H1 (cell line): ENCODE data around the gene SNRPB. TPM values are rescaled to one million over a fixed set of nuclear protein-coding genes. Genes with fewer than 3 reads are reported as not detected.

Experiments used
- CTCF ChIA-PET: fragments of 300-600 bp; sonication (Branson Sonifier 250); formaldehyde crosslinking; loops from one replicate; lab custom pipeline; 2021; ENCODE audit not compliant: partially characterized antibody; lab: Charles Lee
- POLR2A ChIA-PET: fragments of 300-600 bp; sonication (Branson Sonifier 250); formaldehyde crosslinking; loops from one replicate; lab custom pipeline; 2021; ENCODE audit warnings: inconsistent platforms; ENCODE audit not compliant: partially characterized antibody; lab: Charles Lee
- DNase-seq, 2 experiments: peaks; one replicate each; pipeline versions ENCODE4 v3.0.0 to v3.0.0-alpha.2; 2010 to 2022; ENCODE audit warnings: low spot score in 2 of 2, low read depth in 1 of 2, mixed read lengths in 1 of 2
- FAIRE-seq: peaks from 2 replicates; lab custom pipeline; 2011; peaks lifted over from hg19 to GRCh38; lab: Jason Lieb, UNC
- H2AFZ ChIP-seq: 2 replicates; pipeline ENCODE4 v1.8.1; 2012; ENCODE audit warnings: low read length, inconsistent platforms
- H2AK5ac ChIP-seq: 2 replicates; pipeline ENCODE4 v1.6.1; 2013; ENCODE audit warnings: low read depth, low read length
- H2BK120ac ChIP-seq: replicated peaks from 2 replicates; pipeline ENCODE3; 2013; ENCODE audit warnings: low read depth, low read length, inconsistent platforms
- H2BK12ac ChIP-seq: 2 replicates; pipeline ENCODE4 v1.6.1; 2013; ENCODE audit warnings: low read depth, low read length
- H2BK15ac ChIP-seq: 2 replicates; pipeline ENCODE4 v1.6.1; 2013; ENCODE audit warnings: low read length
- H2BK20ac ChIP-seq: 2 replicates; pipeline ENCODE4 v1.6.1; 2013; ENCODE audit warnings: low read length
- H2BK5ac ChIP-seq: 2 replicates; pipeline ENCODE4 v1.6.1; 2013; ENCODE audit warnings: low read depth, low read length
- H3K14ac ChIP-seq: 2 replicates; pipeline ENCODE4 v1.6.1; 2013; ENCODE audit warnings: inconsistent platforms; ENCODE audit not compliant: insufficient read length
- H3K18ac ChIP-seq: 2 replicates; pipeline ENCODE4 v1.6.1; 2013; ENCODE audit warnings: low read length; ENCODE audit errors: extremely low read depth
- H3K23ac ChIP-seq: 2 replicates; pipeline ENCODE4 v1.6.1; 2013; ENCODE audit warnings: inconsistent platforms; ENCODE audit not compliant: insufficient read length
- H3K23me2 ChIP-seq: 2 replicates; pipeline ENCODE4 v1.6.1; 2013; ENCODE audit warnings: low read depth, low read length
- H3K27ac ChIP-seq: 2 replicates; pipeline ENCODE4 v1.6.1; 2011; ENCODE audit warnings: low read depth, low read length, inconsistent platforms
- H3K27me3 ChIP-seq, 4 experiments: replicated peaks in 1 of 4; 1 replicate in 1 of 4; 2 replicates in 3 of 4; pipeline versions ENCODE4 v1.6.1 to v1.8.1; 2011 to 2013; ENCODE audit warnings: low read length in 3 of 4, mild to moderate bottlenecking in 3 of 4, inconsistent platforms in 2 of 4, mixed read lengths in 2 of 4, moderate library complexity in 1 of 4; ENCODE audit not compliant: control insufficient read depth in 3 of 4, insufficient read depth in 3 of 4; ENCODE audit errors: extremely low read depth in 1 of 4
- H3K36me3 ChIP-seq, 4 experiments: 2 replicates each; pipeline versions ENCODE4 v1.6.1 to v1.8.1; 2011 to 2013; ENCODE audit warnings: mild to moderate bottlenecking in 4 of 4, low read length in 3 of 4, moderate library complexity in 2 of 4, control low read depth in 1 of 4, inconsistent platforms in 1 of 4; ENCODE audit not compliant: insufficient read depth in 4 of 4, control insufficient read depth in 2 of 4
- H3K4ac ChIP-seq: replicated peaks from 2 replicates; pipeline ENCODE3; 2013; ENCODE audit warnings: low read length, low read depth, mixed read lengths, inconsistent platforms; ENCODE audit not compliant: insufficient read length
- H3K4me1 ChIP-seq, 4 experiments: replicated peaks in 1 of 4; 1 replicate in 1 of 4; 2 replicates in 3 of 4; pipeline versions ENCODE4 v1.6.1 to v1.8.1; 2011 to 2013; ENCODE audit warnings: low read length in 3 of 4, inconsistent platforms in 2 of 4, mixed read lengths in 1 of 4; ENCODE audit not compliant: insufficient read depth in 4 of 4, control insufficient read depth in 3 of 4
- H3K4me2 ChIP-seq, 2 experiments: 2 replicates each; pipeline versions ENCODE4 v1.6.1 to v1.8.1; 2011 to 2013; ENCODE audit warnings: low read depth in 2 of 2, low read length in 2 of 2, control low read depth in 1 of 2, inconsistent platforms in 1 of 2, mild to moderate bottlenecking in 1 of 2; ENCODE audit not compliant: insufficient read depth in 1 of 2
- H3K4me3 ChIP-seq, 4 experiments: fragments of 200-600, 300-600 bp in 1 of 4; sonication (generic), shearing (Covaris generic), sonication (Bioruptor Twin) in 1 of 4; 2 replicates each; pipeline versions ENCODE4 v1.5.1 to v1.8.1; 2011 to 2016; ENCODE audit warnings: low read length in 4 of 4, low read depth in 3 of 4, control low read depth in 2 of 4, inconsistent platforms in 2 of 4, mild to moderate bottlenecking in 2 of 4, mixed read lengths in 1 of 4, moderate library complexity in 1 of 4; ENCODE audit not compliant: insufficient read depth in 2 of 4; ENCODE audit errors: extremely low read depth in 1 of 4
- H3K56ac ChIP-seq: replicated peaks from 2 replicates; pipeline ENCODE3; 2013; ENCODE audit warnings: low read depth, mild to moderate bottlenecking, mixed read lengths, low read length, inconsistent platforms; ENCODE audit not compliant: insufficient read length
- H3K79me1 ChIP-seq: 2 replicates; pipeline ENCODE4 v1.6.1; 2013; ENCODE audit warnings: low read depth, low read length, control low read depth
- H3K79me2 ChIP-seq, 2 experiments: 2 replicates each; pipeline versions ENCODE4 v1.6.1 to v1.8.1; 2012 to 2013; ENCODE audit warnings: low read length in 2 of 2, mild to moderate bottlenecking in 2 of 2, inconsistent platforms in 1 of 2; ENCODE audit not compliant: insufficient read depth in 2 of 2, control insufficient read depth in 1 of 2
- H3K9ac ChIP-seq, 4 experiments: replicated peaks in 1 of 4; 1 replicate in 1 of 4; 2 replicates in 3 of 4; pipeline versions ENCODE4 v1.6.1 to v1.8.1; 2011 to 2013; ENCODE audit warnings: low read depth in 3 of 4, low read length in 3 of 4, control low read depth in 2 of 4, mild to moderate bottlenecking in 2 of 4, moderate library complexity in 2 of 4, inconsistent platforms in 1 of 4; ENCODE audit errors: extremely low read depth in 1 of 4
- H3K9me3 ChIP-seq, 2 experiments: 2 replicates each; pipeline versions ENCODE4 v1.6.1 to v1.8.1; 2012 to 2013; ENCODE audit warnings: mild to moderate bottlenecking in 2 of 2, moderate library complexity in 2 of 2, control low read depth in 1 of 2, inconsistent platforms in 1 of 2, low read depth in 1 of 2, low read length in 1 of 2, mixed read lengths in 1 of 2; ENCODE audit not compliant: insufficient read depth in 2 of 2
- H4K20me1 ChIP-seq, 2 experiments: replicated peaks in 1 of 2; 2 replicates each; pipeline versions ENCODE3 to v1.8.1; 2011 to 2013; ENCODE audit warnings: inconsistent platforms in 2 of 2, low read length in 2 of 2, mild to moderate bottlenecking in 1 of 2; ENCODE audit not compliant: insufficient read depth in 2 of 2, control insufficient read depth in 1 of 2
- H4K5ac ChIP-seq: 2 replicates; pipeline ENCODE4 v1.6.1; 2013; ENCODE audit warnings: low read length, low read depth, mixed read lengths, inconsistent platforms; ENCODE audit not compliant: insufficient read length
- H4K8ac ChIP-seq: 2 replicates; pipeline ENCODE4 v1.8.0; 2013; ENCODE audit warnings: mild to moderate bottlenecking, moderate library complexity, low read length, inconsistent platforms; ENCODE audit not compliant: insufficient read depth; ENCODE audit errors: extremely low read depth
- H4K91ac ChIP-seq: replicated peaks from 2 replicates; pipeline ENCODE3; 2013; ENCODE audit warnings: low read length, mixed read lengths, inconsistent platforms; ENCODE audit not compliant: insufficient read length
- BACH1 ChIP-seq: IDR thresholded peaks from 2 replicates; pipeline ENCODE4 v1.6.1; 2012; ENCODE audit warnings: low read length, improper control_type of control experiment
- BRCA1 ChIP-seq: IDR thresholded peaks from 2 replicates; pipeline ENCODE4 v1.6.1; 2012; ENCODE audit warnings: low read depth, low read length, improper control_type of control experiment
- CBX5 ChIP-seq: fragments of 300-800, 300-1000 bp; sonication (generic); IDR thresholded peaks from 2 replicates; pipeline ENCODE4 v1.7.1; 2016; ENCODE audit warnings: antibody characterized with exemption, low read length, low read depth
- EZH2 ChIP-seq: fragments of 200-600 bp; sonication (generic); IDR thresholded peaks from 2 replicates; pipeline ENCODE4 v1.7.1; 2012; ENCODE audit warnings: low read depth, mild to moderate bottlenecking, moderate library complexity, low read length, inconsistent platforms; ENCODE audit not compliant: severe bottlenecking
- HDAC2 ChIP-seq, 2 experiments: fragments of 300-600 bp in 1 of 2; sonication (generic) in 1 of 2; IDR thresholded peaks; 2 replicates each; pipeline ENCODE4 v1.6.1; 2011 to 2012; ENCODE audit warnings: low read depth in 2 of 2, low read length in 2 of 2, mild to moderate bottlenecking in 2 of 2, moderate library complexity in 2 of 2, borderline replicate concordance in 1 of 2, inconsistent platforms in 1 of 2
- HDAC6 ChIP-seq: IDR thresholded peaks from one replicate; pipeline ENCODE4 v1.7.1; 2012; ENCODE audit warnings: low read depth, mild to moderate bottlenecking, inconsistent platforms, low read length, moderate library complexity
- KDM5A ChIP-seq: fragments of 200-600 bp; IDR thresholded peaks from 2 replicates; pipeline ENCODE4 v1.7.1; 2012; ENCODE audit warnings: mild to moderate bottlenecking, low read length, inconsistent platforms, mixed read lengths
- PHF8 ChIP-seq: fragments of 200-600 bp; sonication (generic); conservative IDR thresholded peaks from 2 replicates; pipeline ENCODE4 v1.7.1; 2012; ENCODE audit warnings: low read depth, mild to moderate bottlenecking, inconsistent platforms, low read length, moderate library complexity
- POLR2AphosphoS5 ChIP-seq: IDR thresholded peaks from 2 replicates; pipeline ENCODE4 v1.6.1; 2011; ENCODE audit warnings: low read depth, low read length
- RNF2 ChIP-seq: fragments of 200-900, 300-1000 bp; sonication (generic); IDR thresholded peaks from 2 replicates; pipeline ENCODE4 v1.7.1; 2016; ENCODE audit warnings: borderline replicate concordance, low read depth, mild to moderate bottlenecking, antibody characterized with exemption, low read length; ENCODE audit not compliant: poor library complexity, severe bottlenecking; ENCODE audit errors: missing control alignments
- TAF7 ChIP-seq: optimal IDR thresholded peaks from 2 replicates; pipeline ENCODE3; 2011; ENCODE audit warnings: low read depth, mild to moderate bottlenecking, inconsistent platforms, low read length, moderate library complexity, borderline replicate concordance
- WGBS, 2 experiments: shearing (Covaris generic) in 1 of 2; methylation state at CpG; one replicate each; pipeline versions ENCODE4 v1.1.6 to v1.1.7; 2013 to 2015; ENCODE audit warnings: low lambda C conversion rate in 2 of 2, mixed read lengths in 2 of 2, inconsistent platforms in 1 of 2, low coverage in 1 of 2, missing lambda C conversion rate in 1 of 2; ENCODE audit not compliant: insufficient replicate concordance in 2 of 2, insufficient coverage in 1 of 2, insufficient read length in 1 of 2; ENCODE audit errors: extremely low coverage in 1 of 2, missing lambda C conversion rate in 1 of 2; 5-methylcytosine and 5-hydroxymethylcytosine counted together
- polyA plus RNA-seq, 7 experiments: library from polyadenylated mRNA; depleted of rRNA in 3 of 7; stranded (reverse) in 5 of 7; unstranded in 2 of 7; fragments of >200 nt in 5 of 7; fragments of 200-250 nt in 2 of 7; gene quantifications; 1 replicate in 5 of 7; 2 replicates in 1 of 7; 4 replicates in 1 of 7; pipeline versions ENCODE4 v1.2.1 to v1.2.3, GENCODE V29; 2011 to 2013; ENCODE audit warnings: missing spikeins in 2 of 7, mixed read lengths in 2 of 7
- total RNA-seq: library from RNA; stranded (reverse); fragmentation: NEBNext Ultra II Directional; extraction: Animal tissue kit (Norgen Biotek cat#: 25700); gene quantifications from 2 replicates; pipeline ENCODE4 v1.2.1, GENCODE V29; 2021

The SNRPB gene
- total and polyA plus RNA-seq, 2 of the 8 experiments (the other 6 are each of a cell fraction or from before 2014, with no cell fraction given) = 507 to 589 TPM

DNA sequence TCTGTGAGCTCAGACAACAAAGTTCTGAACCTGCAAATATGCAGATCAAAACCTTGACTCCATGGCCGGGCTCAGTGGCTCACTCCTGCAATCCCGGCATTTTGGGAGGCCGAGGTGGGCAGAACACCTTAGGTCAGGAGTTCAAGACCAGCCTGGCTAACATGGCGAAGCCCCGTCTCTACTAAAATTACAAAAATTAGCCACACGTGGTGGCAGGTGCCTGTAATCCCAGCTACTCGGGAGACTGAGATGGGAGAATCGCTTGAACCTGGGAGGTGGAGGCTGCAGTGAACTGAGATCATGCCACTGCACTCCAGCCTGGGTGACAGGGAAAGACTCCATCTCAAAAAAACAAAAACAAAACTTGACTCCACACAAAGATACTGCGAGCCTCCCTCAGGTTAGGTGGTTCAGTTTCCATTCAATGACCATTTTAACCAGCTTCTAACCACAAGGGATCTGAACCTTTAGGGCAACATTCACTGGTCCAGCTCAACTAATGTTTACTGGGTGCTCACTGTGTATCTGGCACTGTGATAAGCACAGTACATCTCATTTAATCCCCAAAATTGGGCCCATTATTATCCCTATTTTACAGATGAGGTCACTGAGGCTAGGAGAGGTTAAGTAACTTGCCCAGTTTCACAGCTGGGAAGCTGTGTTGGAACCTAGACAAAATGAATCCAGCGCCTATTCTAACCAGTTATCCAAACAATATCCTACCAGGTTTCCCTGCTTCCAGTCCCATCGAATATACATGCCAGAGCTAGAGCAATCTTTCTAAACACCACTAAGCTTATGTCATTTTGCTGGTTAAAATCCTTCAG, 1.8 kb downstream of the SNRPB start:
- H4K5ac ChIP-seq = no peak overlapping the region
- peak overlapping the region; percentile 71 to 80 for H3K4me2 ChIP-seq
- H3K18ac ChIP-seq = no peak overlapping the region
- H2BK15ac ChIP-seq = no peak overlapping the region
- H2AFZ ChIP-seq = no peak overlapping the region
- peak overlapping the region; percentile 22; the same call in 1 of the 2 replicates for H4K8ac ChIP-seq
- peaks cover 32 to 54% (median 38%) of the 10 kb centered on the region in 4 experiments for H3K36me3 ChIP-seq
- ChIA-PET POLR2A (interaction anchor here (0.7 to 8.2 kb wide), 26 partner anchors 8 to 718 kb away, joined by 3 to 119 read pairs (median 4); partner anchors contain the start of genes IDH3B, NOP56 and ZNF343), CTCF (interaction anchor here (1.0 to 2.8 kb wide), 5 partner anchors 8 to 188 kb away, joined by 3 to 13 read pairs (median 5); no protein-coding TSS in a partner anchor)
- H3K23me2 ChIP-seq = peaks cover 8% of the 10 kb centered on the region
- no peaks in the 10 kb centered on the region for H3K9me3 ChIP-seq
- peaks cover 0 to 7% (median 2%) of the 10 kb centered on the region in 4 experiments; a peak in 3 of 7 replicates for H3K4me1 ChIP-seq
- FAIRE-seq = no peak
- H3K79me1 ChIP-seq = no peaks in the 10 kb centered on the region; the same call in none of the 2 replicates
- H2AK5ac ChIP-seq = no peak overlapping the region
- no peak overlapping the region for H3K56ac ChIP-seq
- peak overlapping the region; percentile 64 to 99 (median 82) for H3K9ac ChIP-seq
- no peak overlapping the region for H2BK12ac ChIP-seq
- H2BK120ac ChIP-seq = no peak overlapping the region
- H2BK20ac ChIP-seq = no peak overlapping the region
- no peak overlapping the region for H4K91ac ChIP-seq
- no peak overlapping the region for H3K14ac ChIP-seq
- 80% methylated on average over 11 of the region's 11 CpGs; no CpG with 5 or more reads in 1 of the 2 experiments for WGBS, 2 experiments
- H2BK5ac ChIP-seq = no peak overlapping the region
- no peaks in the 10 kb centered on the region for H3K27me3 ChIP-seq
- no peak overlapping the region for H3K27ac ChIP-seq
- H3K79me2 ChIP-seq = peaks cover 35 to 61% of the 10 kb centered on the region in 2 experiments
- H3K4ac ChIP-seq = peak overlapping the region; percentile 63
- no peak for DNase-seq
- H3K23ac ChIP-seq = no peak overlapping the region
- peak overlapping the region; percentile 91 to 99 (median 98) for H3K4me3 ChIP-seq
- H4K20me1 ChIP-seq = peaks cover 34 to 35% of the 10 kb centered on the region in 2 experiments
- TF ChIP-seq HDAC2 (IDR thresholded peaks at IDR 0.05; ENCODE audit: borderline replicate concordance in 1 of 2, low read depth in 2 of 2, low read length in 2 of 2) (no peak), CBX5 (no peak), KDM5A (no peak), TAF7 (no peak), PHF8 (no peak), BRCA1 (no peak), POLR2AphosphoS5 (no peak), EZH2 (no peak), BACH1 (no peak), RNF2 (no peak), HDAC6 (no peak)
